Measurements from ENCODE around the gene LHPP.

The LHPP gene

GRCh38 chr10:124516181-124516580, 54.6 kb downstream of the LHPP start:
- in situ Hi-C loops (cut with MboI; ENCODE audit: low pct_unique_long_range_greater_than_20kb, low sequenced_read_pairs, unreplicated experiment): no loop called here
- DNase-seq (ENCODE audit: low spot score): no peak
- TF ChIP-seq CTCF (IDR thresholded peaks at IDR 0.05; ENCODE audit: extremely low read depth, insufficient read depth, missing control alignments): no peak

- in situ Hi-C loops (cut with MboI; ENCODE audit: low pct_unique_long_range_greater_than_20kb, low sequenced_read_pairs, unreplicated experiment): no loop called here
- no peak for TF ChIP-seq CTCF (IDR thresholded peaks at IDR 0.05; ENCODE audit: extremely low read depth, insufficient read depth, missing control alignments)
- no peak for DNase-seq (ENCODE audit: low spot score)
Observed at GRCh38 chr10:124516746-124517397, 55.2 kb downstream of the LHPP start.

GRCh38 chr10:124517461-124517860, 55.8 kb downstream of the LHPP start:
- in situ Hi-C loops (cut with MboI; ENCODE audit: low pct_unique_long_range_greater_than_20kb, low sequenced_read_pairs, unreplicated experiment): no loop called here
- DNase-seq (ENCODE audit: low spot score): no peak
- no peak for TF ChIP-seq CTCF (IDR thresholded peaks at IDR 0.05; ENCODE audit: extremely low read depth, insufficient read depth, missing control alignments)

- no peak for TF ChIP-seq CTCF (IDR thresholded peaks at IDR 0.05; ENCODE audit: extremely low read depth, insufficient read depth, missing control alignments)
- no peak for DNase-seq (ENCODE audit: low spot score)
- in situ Hi-C loops (cut with MboI; ENCODE audit: low pct_unique_long_range_greater_than_20kb, low sequenced_read_pairs, unreplicated experiment): no loop called here
Observed at GRCh38 chr10:124517931-124518330, 56.3 kb downstream of the LHPP start.

GRCh38 chr10:124518366-124518765, 56.7 kb downstream of the LHPP start:
- no peak for TF ChIP-seq CTCF (IDR thresholded peaks at IDR 0.05; ENCODE audit: extremely low read depth, insufficient read depth, missing control alignments)
- in situ Hi-C loops (cut with MboI; ENCODE audit: low pct_unique_long_range_greater_than_20kb, low sequenced_read_pairs, unreplicated experiment): no loop called here
- no peak for DNase-seq (ENCODE audit: low spot score)

- no peak for DNase-seq (ENCODE audit: low spot score)
- in situ Hi-C loops (cut with MboI; ENCODE audit: low pct_unique_long_range_greater_than_20kb, low sequenced_read_pairs, unreplicated experiment): no loop called here
- no peak for TF ChIP-seq CTCF (IDR thresholded peaks at IDR 0.05; ENCODE audit: extremely low read depth, insufficient read depth, missing control alignments)
Observed at GRCh38 chr10:124520558-124521428, 59.2 kb downstream of the LHPP start.

Data from GM13977 (cell line).